A673 (cell line): Measurements from ENCODE around the gene SLC15A5. TPM values are rescaled to one million over a fixed set of nuclear protein-coding genes. Genes with fewer than 3 reads are reported as not detected.

ENCODE experiments used
- BruUV-seq: library from RNA; stranded (reverse); fragments of 400-500 nt; replicated peaks from 2 replicates; lab custom pipeline; 2021; lab: Mats Ljungman, UMichigan
- CTCF ChIA-PET: fragments of 300-600 bp; sonication (Branson Sonifier 250); formaldehyde crosslinking; loops from one replicate; lab custom pipeline; 2022; ENCODE audit warnings: antibody characterized with exemption; lab: Charles Lee
- POLR2A ChIA-PET: fragments of 300-600 bp; sonication (Branson Sonifier 250); formaldehyde crosslinking; loops from one replicate; lab custom pipeline; 2022; ENCODE audit warnings: antibody characterized with exemption; ENCODE audit not compliant: low non-redundant PET; lab: Charles Lee
- DNase-seq: peaks from one replicate; pipeline ENCODE4 v3.0.0-alpha.2; 2015; ENCODE audit warnings: low spot score
- H3K27ac ChIP-seq: fragments of 200-600 bp; sonication (generic); 2 replicates; pipeline ENCODE4 v1.5.1; 2016; ENCODE audit warnings: mixed run types, low read depth, mild to moderate bottlenecking, mixed read lengths, antibody characterized with exemption, low read length; ENCODE audit not compliant: poor library complexity, severe bottlenecking
- H3K27me3 ChIP-seq: fragments of 200-600 bp; sonication (generic); replicated peaks from 2 replicates; pipeline ENCODE4 v1.6.1; 2017; ENCODE audit warnings: mixed run types, low read depth, mild to moderate bottlenecking, mixed read lengths, antibody characterized with exemption, low read length; ENCODE audit not compliant: insufficient read depth, poor library complexity
- H3K36me3 ChIP-seq: fragments of 200-600 bp; sonication (generic); 2 replicates; pipeline ENCODE4 v1.6.1; 2016; ENCODE audit warnings: mixed run types, mild to moderate bottlenecking, mixed read lengths, antibody characterized with exemption, low read length; ENCODE audit not compliant: insufficient read depth, poor library complexity, severe bottlenecking
- H3K4me1 ChIP-seq: fragments of 200-600 bp; sonication (generic); 2 replicates; pipeline ENCODE4 v1.6.1; 2017; ENCODE audit warnings: mixed run types, mild to moderate bottlenecking, mixed read lengths, antibody characterized with exemption, low read length; ENCODE audit not compliant: insufficient read depth, poor library complexity, severe bottlenecking
- H3K4me3 ChIP-seq: fragments of 200-600 bp; sonication (generic); 2 replicates; pipeline ENCODE4 v1.5.1; 2016; ENCODE audit warnings: low read depth, mixed run types, mild to moderate bottlenecking, mixed read lengths, low read length; ENCODE audit not compliant: poor library complexity, severe bottlenecking
- H3K9me3 ChIP-seq: fragments of 200-600 bp; sonication (generic); 2 replicates; pipeline ENCODE4 v1.6.1; 2016; ENCODE audit warnings: mixed run types, low read depth, mild to moderate bottlenecking, mixed read lengths, antibody characterized with exemption, low read length; ENCODE audit not compliant: poor library complexity, severe bottlenecking
- CTCF ChIP-seq: fragments of 300-800, 200-600 bp; sonication (generic); conservative IDR thresholded peaks from 2 replicates; pipeline ENCODE4 v1.5.1; 2017; ENCODE audit warnings: low read depth, mild to moderate bottlenecking, antibody characterized with exemption, low read length, moderate library complexity, mixed read lengths
- EZH2 ChIP-seq: fragments of 200-600 bp; sonication (generic); IDR thresholded peaks from 2 replicates; pipeline ENCODE4 v1.6.1; 2017; ENCODE audit warnings: borderline replicate concordance, low read depth, mild to moderate bottlenecking, mixed read lengths, antibody characterized with exemption, low read length; ENCODE audit not compliant: poor library complexity, severe bottlenecking
- intact Hi-C: fragments of 100-400 bp; cut with micrococcal nuclease; formaldehyde crosslinking; loops from one replicate; pipeline ENCODE4 v1.10.0; 2022; ENCODE audit not compliant: unreplicated experiment
- total RNA-seq: library from RNA; stranded (reverse); gene quantifications from 2 replicates; pipeline ENCODE4 v1.2.3, GENCODE V29; 2021

Gene SLC15A5
- total RNA-seq, 1 experiment from 2014 or later: not detected

DNA sequence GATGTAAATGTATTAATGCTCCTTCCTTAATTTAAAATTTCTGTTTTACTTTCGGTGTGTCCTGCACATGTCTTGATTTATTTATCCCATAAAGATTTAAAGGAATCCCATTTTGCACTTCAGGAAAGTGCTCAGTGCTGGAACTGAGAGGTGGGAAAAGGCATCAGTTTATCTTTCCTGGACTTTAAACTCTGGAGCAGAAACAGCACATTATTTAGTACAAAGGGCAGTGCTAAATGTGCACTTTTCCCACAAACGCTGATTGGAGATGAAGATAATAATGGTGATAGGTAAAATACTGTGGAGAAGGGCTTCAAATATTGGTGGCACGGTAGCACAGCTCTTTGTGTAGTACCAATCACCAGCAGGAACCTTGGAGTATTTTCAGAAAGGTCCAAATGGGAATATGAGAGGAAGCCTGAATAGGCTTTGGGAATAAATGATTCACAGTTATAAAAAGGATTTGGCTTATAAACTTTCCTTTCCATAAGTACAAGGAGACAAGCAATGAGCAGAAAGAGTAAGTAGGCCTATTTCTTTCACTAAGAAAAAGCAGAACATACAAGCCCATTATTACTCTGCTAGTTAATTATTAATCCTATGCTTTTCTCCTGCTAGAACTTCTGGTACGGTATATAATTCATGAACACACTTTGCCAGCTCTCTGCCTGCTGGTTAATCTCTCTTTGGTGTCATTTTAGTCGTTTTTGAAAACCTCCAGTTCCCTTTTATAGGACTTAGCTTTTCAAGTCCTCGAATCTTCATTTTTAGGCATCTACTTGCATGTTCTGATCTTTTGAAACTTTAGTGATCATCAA is 58.3 kb downstream of the SLC15A5 start:
- Histone ChIP-seq H3K27me3 (no peaks in the 10 kb centered on the region), H3K27ac (no peak overlapping the region), H3K4me1 (no peaks in the 10 kb centered on the region), H3K36me3 (no peaks in the 10 kb centered on the region), H3K4me3 (no peak overlapping the region), H3K9me3 (no peaks in the 10 kb centered on the region)
- ChIA-PET CTCF (no interaction called here), POLR2A (no interaction called here)
- intact Hi-C loops: no loop called here
- DNase-seq: no peak
- BruUV-seq: no TSS peak
- TF ChIP-seq EZH2 (no peak), CTCF (no peak)

- no peaks in the 10 kb centered on the region for H3K4me1 ChIP-seq
- intact Hi-C loops: no loop called here
- H3K36me3 ChIP-seq: no peaks in the 10 kb centered on the region
- H3K9me3 ChIP-seq: no peaks in the 10 kb centered on the region
- H3K27ac ChIP-seq: no peak overlapping the region
- no peak for DNase-seq
- CTCF ChIA-PET: no interaction called here
- H3K4me3 ChIP-seq: no peak overlapping the region
- no peaks in the 10 kb centered on the region for H3K27me3 ChIP-seq
- POLR2A ChIA-PET: no interaction called here
- BruUV-seq: no TSS peak
- TF ChIP-seq CTCF (no peak), EZH2 (no peak)
Observed at GRCh38 chr12:16218234-16218633, 59.3 kb downstream of the SLC15A5 start.

GRCh38 chr12:16211731-16212130 is 65.8 kb downstream of the SLC15A5 start:
- intact Hi-C loops: no loop called here
- Histone ChIP-seq H3K27me3 (no peaks in the 10 kb centered on the region), H3K9me3 (no peaks in the 10 kb centered on the region), H3K4me3 (no peak overlapping the region), H3K4me1 (no peaks in the 10 kb centered on the region), H3K27ac (no peak overlapping the region), H3K36me3 (no peaks in the 10 kb centered on the region)
- POLR2A ChIA-PET: interaction anchor here (0.6 kb wide), 1 partner anchor 313 kb away, joined by 3 read pairs; no protein-coding TSS in a partner anchor
- DNase-seq: no peak
- CTCF ChIA-PET: no interaction called here
- TF ChIP-seq EZH2: no peak
- no peak for TF ChIP-seq CTCF
- BruUV-seq: no TSS peak
